Activated CD4-positive, alpha-beta T cell treated with anti-CD3 and anti-CD28 coated beads, Interleukin-2, amount 50 U/mL, for 24 hours (primary cell): ENCODE measurements around the gene BCKDK.
"Not testable (repeated sequence)": the region's sequence is repeated elsewhere in the genome, so short reads cannot be mapped to it uniquely, and the experiment has no call there.

Experiments
- DNase-seq, 2 donors: peaks; one replicate each; pipeline ENCODE4 v3.0.0-alpha.2; 2020; ENCODE audit warnings: low read depth in 1 of 2, low spot score in 1 of 2

The BCKDK gene

GRCh38 chr16:31141489-31142108, 33.4 kb downstream of the BCKDK start:
- DNase-seq: no peak

DNA sequence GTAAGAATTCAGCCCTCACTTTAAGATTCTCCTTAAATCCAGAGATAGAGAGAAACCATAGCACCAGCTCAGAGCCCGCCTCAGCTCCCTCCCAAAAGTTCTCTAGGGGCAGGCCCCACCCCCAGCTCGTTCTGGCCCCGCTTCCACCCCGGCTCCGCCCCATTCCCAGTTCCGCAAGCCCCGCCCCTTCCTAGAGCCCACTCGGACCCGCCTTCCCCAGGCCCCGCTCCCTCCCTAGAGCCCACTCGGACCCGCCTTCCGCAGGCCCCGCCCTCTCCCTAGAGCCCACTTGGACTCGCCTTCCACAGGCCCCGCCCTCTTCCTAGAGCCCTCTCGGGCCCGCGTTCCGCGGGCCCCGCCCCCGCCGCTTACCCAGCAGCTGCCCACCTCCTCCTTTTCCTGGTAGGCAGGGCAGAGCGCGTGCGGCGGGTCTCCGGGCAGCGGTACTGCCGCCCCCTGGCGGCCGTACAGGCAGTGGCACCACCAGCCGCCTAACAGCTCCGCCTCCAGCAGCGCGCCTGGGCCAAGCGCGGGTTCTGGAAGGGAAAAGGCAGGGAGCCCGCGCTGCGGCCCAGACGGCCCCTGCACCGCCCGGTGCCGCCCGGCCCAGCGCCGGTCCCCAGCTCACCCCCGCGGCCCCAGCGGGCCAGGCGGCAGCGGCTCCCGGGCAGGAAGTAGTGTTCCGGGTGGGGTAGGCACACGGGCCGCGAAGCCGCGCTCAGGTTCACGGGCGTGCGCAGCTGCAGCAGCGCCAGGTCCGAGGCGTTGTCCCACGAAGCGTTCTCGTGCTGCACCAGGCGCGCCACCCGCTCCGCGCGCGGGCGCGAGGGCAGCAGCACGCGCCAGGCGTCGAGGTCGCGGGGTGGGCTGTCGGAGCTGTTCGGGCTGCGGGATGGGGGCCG, 34.2 kb downstream of the BCKDK start:
- peak; percentile 95 to 96 for DNase-seq

GRCh38 chr16:31143011-31143693, 35.0 kb downstream of the BCKDK start:
- no peak for DNase-seq

DNA sequence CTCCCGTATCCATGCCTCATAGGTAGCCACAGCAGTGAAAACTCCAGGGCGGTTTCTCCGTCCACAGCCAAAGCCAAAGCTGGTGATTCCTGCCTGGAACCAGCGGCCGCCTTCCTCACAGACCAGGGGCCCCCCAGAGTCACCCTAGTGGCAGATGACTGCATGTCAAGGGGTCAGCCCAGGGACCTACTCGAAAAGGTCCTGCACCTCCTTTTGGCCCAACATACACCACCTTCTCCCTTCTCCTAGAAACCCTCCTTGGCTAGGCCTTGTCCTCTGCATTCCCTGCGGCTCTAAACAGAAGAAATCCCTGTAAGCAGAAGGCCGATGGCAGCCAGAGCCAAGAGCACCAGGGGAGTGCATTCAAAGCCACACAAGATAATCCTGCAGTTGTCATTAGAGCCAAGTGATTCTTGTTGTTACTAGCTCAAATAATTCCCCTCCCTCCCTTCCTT, 35.5 kb downstream of the BCKDK start:
- no peak for DNase-seq

DNA sequence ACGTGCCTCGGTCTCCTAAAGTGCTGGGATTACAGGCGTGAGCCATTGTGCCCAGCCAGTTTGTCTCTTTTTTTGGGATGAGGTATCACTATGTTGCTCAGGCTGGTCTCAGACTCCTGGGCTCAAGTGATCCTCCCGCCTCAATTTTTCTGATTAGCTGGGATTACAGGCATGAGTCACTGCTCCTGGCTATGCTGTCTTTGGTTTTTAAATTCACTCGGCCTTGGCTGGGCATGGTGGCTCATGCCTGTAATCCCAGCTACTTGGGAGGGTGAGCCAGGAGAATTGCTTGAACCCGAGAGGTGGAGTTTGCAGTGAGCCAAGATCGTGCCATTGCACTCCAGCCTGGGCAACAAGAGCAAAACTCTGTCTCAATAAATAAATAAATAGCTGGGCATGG, 36.2 kb downstream of the BCKDK start:
- not testable (repeated sequence) for DNase-seq

DNA sequence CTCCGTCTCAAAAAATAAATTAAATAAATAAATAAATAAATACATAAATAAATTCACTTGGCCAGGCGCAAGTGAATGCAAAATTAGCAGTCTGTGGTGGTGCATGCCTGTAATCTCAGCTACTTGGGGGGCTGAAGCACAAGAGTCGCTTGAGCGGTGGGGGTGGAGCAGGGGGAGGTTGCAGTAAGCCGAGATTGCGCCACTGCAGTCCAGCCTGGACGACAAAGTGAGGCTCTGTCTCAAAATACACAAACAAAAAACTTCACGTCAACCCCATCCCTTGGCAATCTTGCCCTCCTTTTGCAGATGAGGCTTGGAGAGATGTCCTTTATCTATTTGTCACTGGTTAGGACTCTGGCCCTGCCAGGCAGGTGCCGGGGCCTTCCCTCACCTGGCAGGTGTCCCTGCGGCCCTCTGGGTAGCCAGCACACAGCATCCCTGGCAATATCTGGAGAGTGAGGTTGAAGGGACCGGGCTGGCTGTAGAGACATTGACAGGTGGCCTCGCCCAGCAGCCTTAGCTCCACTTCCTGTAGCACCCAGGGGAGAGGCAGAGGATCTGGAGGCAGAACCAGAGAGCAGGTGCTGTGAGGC, 37.3 kb downstream of the BCKDK start:
- no peak for DNase-seq

- DNase-seq: no peak
Observed at GRCh38 chr16:31147574-31147973, 39.4 kb downstream of the BCKDK start.

GRCh38 chr16:31148281-31148728, 40.1 kb downstream of the BCKDK start:
- DNase-seq: no peak

- DNase-seq: no peak
Observed at GRCh38 chr16:31148896-31149295, 40.7 kb downstream of the BCKDK start.

DNA sequence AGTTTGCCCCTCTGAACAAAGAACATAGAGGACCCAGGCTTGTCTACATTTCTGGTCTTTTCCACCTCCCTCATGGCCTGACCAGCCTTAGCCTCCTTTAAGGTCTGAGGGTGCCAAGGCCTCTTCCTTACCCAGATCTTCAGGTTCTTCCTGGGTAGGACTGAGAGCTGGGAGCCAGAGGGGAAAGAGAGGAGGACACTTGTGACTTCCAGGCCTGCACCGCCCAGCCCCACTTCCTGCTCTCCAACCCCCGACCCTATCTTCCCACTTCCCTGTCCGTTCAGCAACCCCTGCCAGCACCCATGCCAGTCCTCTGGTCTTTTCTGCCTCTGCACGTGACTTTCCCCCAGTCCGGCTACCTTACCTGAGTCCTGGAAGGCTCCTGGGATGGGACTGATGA, 41.1 kb downstream of the BCKDK start:
- no peak for DNase-seq

DNA sequence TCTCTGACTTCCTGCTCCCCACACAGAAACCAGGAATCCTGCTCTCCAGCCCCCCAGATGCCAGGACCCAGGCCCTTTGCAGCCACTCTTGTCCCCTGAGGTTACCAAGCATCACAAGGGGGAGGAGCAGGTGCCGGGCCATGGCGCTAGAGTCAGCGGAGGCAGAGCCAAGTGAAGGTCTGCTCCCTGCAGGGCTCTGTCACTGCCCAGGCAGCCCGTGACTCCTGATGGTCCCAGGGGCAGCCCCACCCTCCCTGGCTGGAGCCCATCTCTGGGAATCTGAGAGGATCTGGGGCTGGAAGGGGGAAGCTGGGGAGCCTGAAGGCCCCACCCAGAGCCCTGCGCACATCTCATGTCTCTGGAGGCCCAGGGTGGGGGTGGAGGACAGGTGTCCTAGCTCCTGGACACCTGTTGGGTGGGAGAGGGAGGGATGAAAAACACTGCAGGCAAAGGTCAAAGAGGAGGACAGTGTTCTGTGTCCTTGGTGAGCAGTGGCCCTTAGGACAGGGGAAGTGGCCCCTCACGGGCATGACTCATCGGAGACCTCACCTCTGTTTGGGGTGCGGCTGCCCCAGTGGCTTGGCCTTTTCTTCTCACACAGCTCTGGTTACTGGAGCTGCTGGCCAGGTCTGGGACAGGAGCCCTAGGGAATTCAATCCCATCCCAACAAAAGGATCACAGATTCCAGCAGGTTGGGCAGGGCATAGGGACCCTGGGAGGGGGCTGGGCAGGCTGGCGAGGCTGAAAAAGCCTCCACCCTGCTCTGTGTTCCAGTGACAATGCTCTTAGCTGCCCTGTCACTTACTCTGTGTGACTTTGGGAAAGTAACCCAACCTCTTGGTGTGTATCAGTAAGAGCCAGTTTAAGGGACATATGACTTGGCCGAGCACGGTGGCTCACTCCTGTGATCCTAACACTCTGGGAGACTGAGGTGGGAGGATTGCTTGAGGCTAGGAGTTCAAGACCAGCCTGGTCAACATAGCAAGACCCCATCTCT, 42.0 kb downstream of the BCKDK start, which contains the start of gene PRSS36:
Gene PRSS36, minus strand, starts transcription at position 173 of the 997 bp plus-strand sequence. Its CDS starts 31 bp downstream, at position 142.
- no peak for DNase-seq

- not testable (repeated sequence) for DNase-seq
Observed at GRCh38 chr16:31150976-31151375, 42.8 kb downstream of the BCKDK start.

DNA sequence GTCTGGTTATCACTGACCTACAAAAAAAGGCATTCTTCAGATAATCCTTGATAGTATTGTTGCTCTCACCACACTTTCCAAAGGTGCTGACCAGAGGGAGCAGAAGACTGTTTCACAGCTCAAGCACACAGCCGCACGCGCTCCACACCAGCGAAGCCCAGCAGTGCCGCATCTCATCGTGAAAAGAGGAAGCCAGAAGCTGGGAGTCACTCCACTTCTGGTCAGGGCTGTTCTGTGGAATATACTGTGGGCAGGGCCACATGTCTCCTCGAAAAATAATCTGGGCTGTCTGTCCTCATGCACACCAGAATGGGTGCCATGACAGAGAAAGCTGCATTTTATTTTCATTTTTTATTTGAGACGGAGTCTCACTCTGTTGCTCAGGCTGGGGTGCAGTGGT, 49.0 kb downstream of the BCKDK start:
- DNase-seq: no peak
